Subcutaneous abdominal adipose tissue (tissue), 5 donors: Measurements from ENCODE around the gene ZP4.

Experiments used
- H3K27ac ChIP-seq: one replicate; pipeline ENCODE4 v1.7.0; 2013; ENCODE audit warnings: low read depth, mild to moderate bottlenecking, inconsistent platforms, low read length, moderate library complexity
- H3K27me3 ChIP-seq, 5 donors: one replicate each; pipeline ENCODE4 v1.7.0; 2013; ENCODE audit warnings: low read length in 5 of 5, inconsistent platforms in 1 of 5; ENCODE audit not compliant: control insufficient read depth in 5 of 5, insufficient read depth in 4 of 5
- H3K36me3 ChIP-seq, 5 donors: one replicate each; pipeline ENCODE4 v1.7.0; 2013; ENCODE audit warnings: low read length in 5 of 5; ENCODE audit not compliant: control insufficient read depth in 5 of 5, insufficient read depth in 5 of 5
- H3K4me1 ChIP-seq, 5 donors: one replicate each; pipeline ENCODE4 v1.7.0; 2013; ENCODE audit warnings: low read length in 5 of 5, mild to moderate bottlenecking in 3 of 5, moderate library complexity in 1 of 5; ENCODE audit not compliant: control insufficient read depth in 5 of 5, insufficient read depth in 5 of 5
- H3K4me3 ChIP-seq, 5 donors: one replicate each; pipeline ENCODE4 v1.7.0; 2013; ENCODE audit warnings: low read length in 5 of 5, low read depth in 1 of 5
- H3K9ac ChIP-seq, 5 donors: one replicate each; pipeline ENCODE4 v1.7.0; 2013; ENCODE audit warnings: low read length in 5 of 5, mild to moderate bottlenecking in 4 of 5, moderate library complexity in 3 of 5
- H3K9me3 ChIP-seq, 5 donors: one replicate each; pipeline ENCODE4 v1.7.0; 2013; ENCODE audit warnings: low read length in 5 of 5; ENCODE audit not compliant: control insufficient read depth in 5 of 5
- donor health status: healthy.
- donor health status: healthy.
- donor health status: healthy.
- donor health status: healthy.
- donor health status: healthy.

ZP4 gene

GRCh38 chr1:237834461-237834860 is 56.3 kb downstream of the ZP4 start:
- Histone ChIP-seq H3K36me3 (no peaks in the 10 kb centered on the region), H3K9ac (no peak overlapping the region), H3K4me3 (no peak overlapping the region), H3K4me1 (no peaks in the 10 kb centered on the region), H3K9me3 (peaks cover 0 to 4% (median 0%) of the 10 kb centered on the region in 5 donors), H3K27me3 (peaks cover 0 to 7% (median 0%) of the 10 kb centered on the region in 5 donors), H3K27ac (no peak overlapping the region)

GRCh38 chr1:237834048-237834447 is 56.7 kb downstream of the ZP4 start:
- H3K4me3 ChIP-seq: no peak overlapping the region

GRCh38 chr1:237832858-237833257 is 57.9 kb downstream of the ZP4 start:
- no peaks in the 10 kb centered on the region for H3K4me1 ChIP-seq
- H3K9ac ChIP-seq: no peak overlapping the region
- no peaks in the 10 kb centered on the region for H3K36me3 ChIP-seq
- H3K27me3 ChIP-seq: peaks cover 0 to 4% (median 0%) of the 10 kb centered on the region in 5 donors
- H3K4me3 ChIP-seq: no peak overlapping the region
- H3K9me3 ChIP-seq: no peaks in the 10 kb centered on the region
- H3K27ac ChIP-seq: no peak overlapping the region

More at GRCh38 chr1:237834048-237834447, 56.7 kb downstream of the ZP4 start:
- H3K27me3 ChIP-seq: peaks cover 0 to 6% (median 0%) of the 10 kb centered on the region in 5 donors
- H3K4me1 ChIP-seq: no peaks in the 10 kb centered on the region
- peaks cover 0 to 2% (median 0%) of the 10 kb centered on the region in 5 donors for H3K9me3 ChIP-seq
- H3K27ac ChIP-seq: no peak overlapping the region
- no peaks in the 10 kb centered on the region for H3K36me3 ChIP-seq
- no peak overlapping the region for H3K9ac ChIP-seq
